Esophagus squamous epithelium (tissue), 5 donors: ENCODE measurements around the gene LTBP3. TPM values are rescaled to one million over a fixed set of nuclear protein-coding genes. Genes with fewer than 3 reads are reported as not detected.
A peak's percentile ranks its signal among the peaks of the same experiment; 100 is the strongest.

ENCODE experiments used
- DNase-seq: peaks from one replicate; lab custom pipeline; 2025; lab: John Stamatoyannopoulos, UW
- H3K27ac ChIP-seq, 4 donors: fragments of 200-600 bp; sonication (generic); one replicate each; pipeline ENCODE4 v1.5.1; 2016 to 2019; ENCODE audit warnings: mild to moderate bottlenecking in 1 of 4
- H3K27me3 ChIP-seq, 4 donors: fragments of 200-600 bp; sonication (generic); 1 replicate in 3 of 4; 2 replicates in 1 of 4; pipeline versions ENCODE4 v1.5.1 to v1.6.0; 2017 to 2021; ENCODE audit warnings: antibody characterized with exemption in 1 of 4
- H3K36me3 ChIP-seq, 3 donors: fragments of 200-600 bp; sonication (generic); one replicate each; pipeline ENCODE4 v1.5.1; 2016 to 2019
- H3K4me1 ChIP-seq, 3 donors: fragments of 200-600 bp; sonication (generic); one replicate each; pipeline ENCODE4 v1.5.1; 2017 to 2019
- H3K4me3 ChIP-seq, 4 donors: fragments of 200-600 bp; sonication (generic); 1 replicate in 3 of 4; 2 replicates in 1 of 4; pipeline ENCODE4 v1.5.1; 2016 to 2019; ENCODE audit warnings: mild to moderate bottlenecking in 2 of 4, moderate library complexity in 1 of 4
- H3K9me3 ChIP-seq, 3 donors: fragments of 200-600 bp; sonication (generic); one replicate each; pipeline ENCODE4 v1.5.1; 2016 to 2019
- CTCF ChIP-seq, 6 experiments: fragments of 450-650 bp in 4 of 6; fragments of 200-600 bp in 2 of 6; sonication (generic) in 2 of 6; IDR thresholded peaks; one replicate each; pipeline ENCODE4 v1.5.1; 2016 to 2019; ENCODE audit warnings: antibody characterized with exemption in 6 of 6, mild to moderate bottlenecking in 4 of 6, moderate library complexity in 4 of 6
- POLR2A ChIP-seq, 4 donors: fragments of 450-650 bp; IDR thresholded peaks; one replicate each; pipeline ENCODE4 v1.6.1; 2017; ENCODE audit warnings: antibody characterized with exemption in 4 of 4, mild to moderate bottlenecking in 4 of 4, moderate library complexity in 3 of 4
- WGBS, 2 donors: methylation state at CpG; one replicate each; pipeline ENCODE4 v1.1.5; 2018; 5-methylcytosine and 5-hydroxymethylcytosine counted together
- intact Hi-C: fragments of 100-400 bp; cut with DNase I; formaldehyde crosslinking; loops from one replicate; pipeline ENCODE4 v1.15.0; 2022
- total RNA-seq, 4 donors: library from RNA; depleted of rRNA; stranded (reverse); fragments of >200 nt; gene quantifications; one replicate each; pipeline ENCODE4 v1.1.0, GENCODE V29; 2016
- donor health status: DM: yes; HTN: yes; CAD: no.

The LTBP3 gene
- total RNA-seq, 4 donors from 2014 or later, result 28.1 to 87.5 (median 54.0) TPM

GRCh38 chr11:65540290-65541092 is 17.7 kb downstream of the LTBP3 start:
- peak overlapping the region; percentile 40 to 82 (median 56) for H3K4me3 ChIP-seq
- peak overlapping the region; percentile 92 to 98 (median 96) for H3K27ac ChIP-seq
- WGBS, 2 donors, result 0 to 2% methylated on average over 3 to 9 of the region's 78 CpGs
- H3K4me1 ChIP-seq, result peaks cover 21 to 41% (median 25%) of the 10 kb centered on the region in 3 donors
- no peaks in the 10 kb centered on the region for H3K27me3 ChIP-seq
- peak; percentile 82 to 95 (median 94) for TF ChIP-seq CTCF (IDR thresholded peaks at IDR 0.05)
- peak in 2 of 4 donors; percentile 7 to 41 for TF ChIP-seq POLR2A (IDR thresholded peaks at IDR 0.05)
- intact Hi-C loops, result loop anchor here (10.0 kb wide), 1 partner anchor 74 kb away; the partner anchor contains the start of genes MAP3K11 and PCNX3
- H3K9me3 ChIP-seq, result no peaks in the 10 kb centered on the region
- peaks cover 13 to 55% (median 23%) of the 10 kb centered on the region in 3 donors for H3K36me3 ChIP-seq
- peak; percentile 73 for DNase-seq

GRCh38 chr11:65539744-65540289 is 18.3 kb downstream of the LTBP3 start:
- Histone ChIP-seq H3K4me3 (peak overlapping the region; percentile 40 to 82 (median 56)), H3K36me3 (peaks cover 13 to 61% (median 23%) of the 10 kb centered on the region in 3 donors), H3K27me3 (no peaks in the 10 kb centered on the region), H3K27ac (peak overlapping the region; percentile 92 to 98 (median 96)), H3K4me1 (peaks cover 21 to 41% (median 25%) of the 10 kb centered on the region in 3 donors), H3K9me3 (no peaks in the 10 kb centered on the region)
- DNase-seq, result no peak
- WGBS, 2 donors, result 0 to 13% methylated on average over 4 to 27 of the region's 60 CpGs
- peak in 2 of 6 experiments; percentile 6 to 44 for TF ChIP-seq CTCF (IDR thresholded peaks at IDR 0.05)
- peak in 1 of 4 donors; percentile 56 for TF ChIP-seq POLR2A (IDR thresholded peaks at IDR 0.05)
- intact Hi-C loops, result loop anchor here (5.0 to 10.0 kb wide), 2 partner anchors 32 to 75 kb away; partner anchors contain the start of genes FAM89B, MAP3K11, PCNX3 and ZNRD2

GRCh38 chr11:65538915-65539743 is 19.0 kb downstream of the LTBP3 start:
- H3K9me3 ChIP-seq, result no peaks in the 10 kb centered on the region
- peaks cover 13 to 68% (median 23%) of the 10 kb centered on the region in 3 donors for H3K36me3 ChIP-seq
- H3K4me3 ChIP-seq, result peak overlapping the region; percentile 40 to 82 (median 56)
- DNase-seq, result no peak
- peaks cover 21 to 41% (median 25%) of the 10 kb centered on the region in 3 donors for H3K4me1 ChIP-seq
- TF ChIP-seq POLR2A (IDR thresholded peaks at IDR 0.05), result no peak
- TF ChIP-seq CTCF (IDR thresholded peaks at IDR 0.05), result no peak
- H3K27ac ChIP-seq, result peak overlapping the region; percentile 92 to 98 (median 96)
- 78% methylated on average over 39 of the region's 92 CpGs; no CpG with 5 or more reads in 1 of the 2 donors for WGBS, 2 donors
- intact Hi-C loops, result loop anchor here (5.0 kb wide), 1 partner anchor 33 kb away; the partner anchor contains the start of genes FAM89B and ZNRD2
- H3K27me3 ChIP-seq, result no peaks in the 10 kb centered on the region

GRCh38 chr11:65538232-65538914 is 19.8 kb downstream of the LTBP3 start:
- no peak for TF ChIP-seq CTCF (IDR thresholded peaks at IDR 0.05)
- DNase-seq, result no peak
- intact Hi-C loops, result loop anchor here (5.0 kb wide), 1 partner anchor 34 kb away; the partner anchor contains the start of genes FAM89B and ZNRD2
- Histone ChIP-seq H3K27me3 (no peaks in the 10 kb centered on the region), H3K36me3 (peaks cover 13 to 72% (median 24%) of the 10 kb centered on the region in 3 donors), H3K9me3 (no peaks in the 10 kb centered on the region), H3K27ac (no peak overlapping the region), H3K4me1 (peaks cover 21 to 41% (median 25%) of the 10 kb centered on the region in 3 donors), H3K4me3 (no peak overlapping the region)
- 80 to 89% methylated on average over 1 to 3 of the region's 43 CpGs for WGBS, 2 donors
